Astrocyte of the hippocampus (primary cell): ENCODE results near the gene CKAP2L.
A peak's percentile ranks its signal among the peaks of the same experiment; 100 is the strongest.
"Not testable (repeated sequence)": the region's sequence is repeated elsewhere in the genome, so short reads cannot be mapped to it uniquely, and the experiment has no call there.

Experiments
- DNase-seq: peaks from one replicate; pipeline ENCODE4 v3.0.0; 2011; ENCODE audit warnings: low read depth, low spot score

The CKAP2L gene

DNA sequence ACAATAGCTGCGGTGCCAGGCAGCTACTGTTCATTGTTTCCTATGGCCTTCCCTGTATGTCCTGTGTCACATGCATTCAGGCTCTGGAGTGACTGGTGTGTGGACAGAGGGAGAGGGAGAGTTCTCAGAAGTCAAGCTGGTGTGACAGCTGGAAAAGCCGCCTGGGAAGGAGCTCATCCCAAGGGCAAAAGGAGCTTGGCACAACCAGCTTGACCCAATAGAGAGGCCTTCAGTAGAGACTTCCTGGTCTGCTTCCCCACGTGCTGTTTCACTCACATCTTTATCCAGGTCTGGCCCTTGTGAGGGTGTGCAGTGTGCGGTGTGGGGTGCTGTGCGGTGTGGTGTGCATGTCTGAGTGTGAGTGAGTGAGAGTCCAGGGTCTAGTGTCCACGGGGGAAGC, 54.7 kb downstream of the CKAP2L start:
- no peak for DNase-seq

DNA sequence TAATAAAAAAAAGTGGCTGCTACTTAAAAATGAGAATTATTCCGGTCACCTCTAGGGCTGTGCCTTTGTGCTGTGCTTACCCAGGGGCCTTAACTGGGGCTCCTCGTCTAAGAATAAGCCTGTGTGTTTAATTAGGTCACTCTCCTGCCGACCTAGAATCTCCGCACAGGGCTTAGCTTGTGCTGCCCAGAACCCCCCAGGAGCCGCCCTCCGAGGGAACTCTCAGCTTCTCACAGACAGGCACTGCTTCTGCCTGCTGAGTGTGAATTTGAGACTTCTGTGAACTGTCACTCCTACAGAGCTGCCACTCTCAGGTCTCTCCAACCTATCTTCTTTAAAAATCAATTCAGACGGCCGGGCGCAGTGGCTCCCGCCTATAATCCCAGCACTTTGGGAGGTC, 55.4 kb downstream of the CKAP2L start:
- DNase-seq, result no peak

DNA sequence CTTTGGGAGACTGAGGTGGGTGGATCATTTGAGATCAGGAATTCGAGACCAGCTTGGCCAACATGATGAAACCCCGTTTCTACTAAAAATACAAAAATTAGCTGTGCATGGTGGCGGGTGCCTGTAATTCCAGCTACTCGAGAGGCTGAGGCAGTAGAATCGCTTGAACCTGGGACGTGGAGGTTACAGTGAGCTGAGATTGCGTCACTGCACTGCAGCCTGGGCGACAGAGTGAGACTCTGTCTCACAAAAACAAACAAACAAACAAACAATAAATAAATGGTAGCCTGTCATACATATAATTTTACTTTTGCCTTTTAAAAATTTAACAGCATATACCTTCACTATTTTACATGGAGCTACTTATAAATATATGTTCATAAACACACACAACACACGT, 57.5 kb downstream of the CKAP2L start:
- not testable (repeated sequence) for DNase-seq

DNA sequence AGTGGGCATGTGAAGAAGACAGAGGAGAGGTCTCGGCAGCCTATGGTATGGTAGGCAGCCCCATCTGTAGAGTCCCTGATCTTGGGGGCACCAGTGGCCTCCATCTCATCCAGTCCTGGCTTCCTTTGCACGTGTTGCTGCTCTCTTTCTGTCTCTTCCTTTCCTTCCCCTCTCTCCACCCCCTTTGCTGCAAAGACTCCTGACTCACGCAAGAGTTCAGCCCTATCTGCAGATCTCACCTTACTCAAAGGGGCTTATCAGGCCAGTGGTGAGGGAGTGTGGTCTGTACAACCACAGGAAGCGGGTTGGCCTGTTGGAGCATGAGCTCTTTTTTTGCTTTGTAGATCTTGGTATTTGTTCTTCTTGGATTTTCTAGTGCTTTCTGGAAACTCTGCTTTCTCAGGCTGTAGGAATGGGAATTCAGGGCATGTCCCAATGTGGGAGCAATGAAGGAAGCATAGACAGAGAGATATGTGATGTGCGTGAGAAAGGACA, 58.2 kb downstream of the CKAP2L start:
- peak; percentile 81 for DNase-seq

DNA sequence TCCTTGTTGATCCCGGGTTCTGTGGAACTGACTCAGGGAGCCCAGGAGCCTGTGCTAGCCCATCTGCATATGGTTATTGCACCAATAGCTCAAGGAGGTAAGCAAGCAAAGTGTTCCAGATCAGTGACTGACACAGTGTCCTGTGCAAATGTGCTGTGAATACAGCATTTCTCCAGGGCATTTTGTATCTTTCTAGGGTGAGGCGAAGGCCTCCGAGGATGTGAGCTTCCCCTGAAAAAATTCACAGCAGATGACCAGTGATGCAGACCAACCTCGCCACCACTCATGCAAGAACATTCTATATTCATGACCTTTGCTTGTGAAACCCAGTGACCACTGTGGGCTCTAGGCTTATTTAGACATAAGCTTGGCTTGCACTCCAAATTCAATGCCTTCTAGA, 58.8 kb downstream of the CKAP2L start:
- no peak for DNase-seq

DNA sequence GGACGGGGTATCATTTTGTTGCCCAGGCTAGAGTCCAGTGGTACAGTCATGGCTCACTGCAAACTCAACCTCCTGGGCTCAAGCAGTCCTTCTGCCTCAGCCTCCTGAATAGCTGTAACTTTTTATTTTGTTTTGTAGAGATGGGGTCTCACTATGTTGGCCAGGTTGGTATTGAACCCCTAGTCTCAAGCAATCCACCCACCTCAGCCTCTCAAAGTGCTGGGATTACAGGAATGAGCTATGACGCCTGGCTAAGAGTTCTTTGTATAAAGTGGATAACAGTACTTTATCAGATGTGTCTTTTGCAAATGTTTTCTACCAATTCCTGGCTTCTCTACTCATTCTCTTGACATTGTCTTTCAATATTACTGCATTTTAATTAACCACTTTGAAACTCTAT, 60.7 kb downstream of the CKAP2L start:
- DNase-seq, result no peak

DNA sequence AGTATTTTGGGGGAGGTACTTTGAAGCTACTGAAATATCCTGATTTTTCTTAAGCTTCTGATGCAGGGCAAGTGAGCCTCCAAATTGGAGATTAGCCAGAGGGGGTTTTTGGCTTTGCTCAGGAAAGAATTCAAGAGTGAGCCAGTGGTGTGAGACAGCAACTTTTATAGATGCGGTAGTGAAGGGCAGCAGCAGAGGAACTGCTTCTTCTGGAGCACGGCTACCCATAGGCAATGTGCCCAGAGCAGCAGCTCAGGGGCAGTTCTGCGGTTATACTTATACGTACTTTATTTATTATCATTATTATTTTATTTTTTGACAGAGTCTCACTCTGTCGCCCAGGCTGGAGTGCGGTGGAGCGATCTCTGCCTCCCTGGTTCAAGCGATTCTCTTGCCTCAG, 63.4 kb downstream of the CKAP2L start:
- peak; percentile 23 for DNase-seq

DNA sequence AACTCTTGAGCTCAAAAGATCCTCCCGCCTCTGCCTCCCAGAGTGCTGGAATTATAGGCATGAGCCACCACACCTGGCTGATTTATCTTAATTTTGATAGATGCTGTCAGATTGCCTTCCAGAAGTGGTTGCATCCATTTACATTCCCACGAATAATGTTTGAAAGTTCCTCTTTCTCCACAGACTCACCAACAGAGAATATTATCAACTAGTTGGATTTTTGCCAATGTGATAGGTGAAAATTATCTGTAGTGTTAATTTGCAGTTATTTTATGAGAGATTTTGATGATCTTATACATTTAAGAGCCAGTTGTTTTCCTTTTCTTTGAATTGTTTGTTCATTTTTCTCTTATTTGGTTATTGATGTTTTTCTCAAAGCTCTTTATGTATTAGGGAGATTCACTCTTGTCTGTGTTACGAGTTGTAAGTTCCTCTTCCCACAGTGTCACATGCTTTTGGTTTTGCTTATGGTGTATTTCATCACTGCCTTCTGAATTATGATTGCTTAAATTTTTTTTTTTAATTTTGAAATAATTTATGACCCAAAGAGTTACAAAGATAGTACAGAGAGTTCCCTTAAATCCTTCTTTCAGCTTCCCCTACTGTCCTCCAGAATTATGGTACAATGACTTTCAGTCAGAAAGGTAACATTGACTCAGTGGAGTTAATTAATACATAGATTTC, 64.3 kb downstream of the CKAP2L start:
- no peak for DNase-seq

DNA sequence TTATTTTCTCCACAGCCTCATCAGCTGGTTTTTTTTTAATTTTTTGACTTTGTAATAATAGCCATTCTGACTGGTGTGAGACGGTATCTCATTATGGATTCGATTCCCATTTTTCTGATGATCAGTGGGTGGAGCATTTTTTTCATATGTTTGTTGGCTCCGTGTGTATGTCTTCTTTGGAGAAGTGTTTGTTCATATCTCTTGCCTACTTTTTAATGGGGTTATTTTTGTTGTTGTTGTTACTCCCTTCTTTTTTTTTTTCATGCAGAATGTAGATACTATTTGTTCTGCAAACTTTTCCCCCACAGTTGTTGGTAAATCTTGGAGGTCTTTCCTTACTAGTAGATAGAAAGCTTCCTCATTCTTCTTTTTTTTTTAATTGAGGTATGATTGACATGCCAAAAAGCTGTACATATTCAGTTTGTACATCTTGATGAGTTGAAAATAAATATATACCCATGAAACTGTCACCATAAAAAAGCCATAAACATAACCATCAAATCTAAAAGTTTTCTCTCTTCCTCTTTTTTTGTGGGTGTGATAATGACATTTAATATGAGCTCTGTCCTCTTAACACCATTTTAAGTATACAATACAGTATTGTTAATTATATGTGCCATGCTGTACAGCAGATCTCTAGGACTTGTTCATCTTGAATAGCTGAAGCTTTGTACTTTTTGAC, 65.4 kb downstream of the CKAP2L start:
- DNase-seq, result no peak

DNA sequence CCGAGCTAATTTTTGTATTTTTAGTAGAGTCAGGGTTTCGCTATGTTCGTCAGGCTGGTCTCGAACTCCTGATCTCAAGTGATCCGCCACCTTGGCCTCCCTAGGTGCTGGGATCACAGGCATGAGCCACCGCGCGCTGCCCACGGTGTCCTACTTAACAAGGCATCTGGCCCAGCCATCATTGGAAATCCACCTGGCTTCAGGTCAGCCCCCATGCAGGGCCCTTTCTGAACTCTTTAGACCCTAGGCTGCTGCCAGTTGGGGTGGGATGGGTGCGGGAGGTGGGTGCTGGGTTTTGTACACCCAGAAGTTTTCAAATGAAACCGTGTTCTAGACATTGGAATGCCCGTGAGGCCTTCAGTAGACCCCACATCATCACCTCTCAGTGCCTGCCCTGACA, 70.2 kb downstream of the CKAP2L start:
- DNase-seq, result no peak

DNA sequence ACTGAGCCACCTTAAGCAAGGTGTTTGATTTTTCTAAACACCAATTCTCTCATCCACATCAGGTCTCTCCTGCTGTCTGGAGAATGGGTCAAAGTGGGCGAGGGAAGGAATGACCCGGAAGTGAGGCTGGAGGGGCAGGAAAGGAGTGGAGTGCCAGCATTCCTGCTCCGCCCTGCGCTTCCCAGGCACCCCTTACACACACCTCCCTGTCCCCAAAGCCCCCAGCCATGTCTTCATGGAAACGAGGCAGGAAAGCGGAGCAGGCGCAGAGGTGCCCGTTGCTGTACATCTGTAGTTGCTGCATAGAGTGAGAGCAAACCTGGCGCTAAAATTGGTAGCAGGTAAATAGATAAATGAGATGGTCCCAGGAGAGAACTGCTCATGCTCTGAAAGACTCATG, 70.8 kb downstream of the CKAP2L start:
- DNase-seq, result no peak

DNA sequence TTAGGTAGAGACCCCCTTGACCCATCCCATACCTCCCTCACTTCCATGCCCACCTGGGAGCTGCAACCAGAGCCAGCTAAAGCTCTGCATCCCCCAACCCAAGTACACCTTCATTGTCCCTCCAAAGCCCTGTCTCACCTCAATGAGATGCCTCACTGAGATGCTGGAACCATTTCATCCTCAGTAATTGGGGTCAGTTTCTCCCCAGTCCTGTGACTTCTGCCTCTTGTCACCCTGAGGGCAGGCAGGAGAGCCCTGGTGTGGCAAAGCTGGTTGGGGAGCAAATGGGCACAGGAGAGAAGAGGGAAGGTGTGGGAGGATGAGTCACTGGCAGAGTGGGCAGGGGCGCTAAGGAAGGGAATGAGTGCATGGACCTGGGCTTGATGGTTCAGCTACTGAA, 71.5 kb downstream of the CKAP2L start:
- DNase-seq, result no peak

DNA sequence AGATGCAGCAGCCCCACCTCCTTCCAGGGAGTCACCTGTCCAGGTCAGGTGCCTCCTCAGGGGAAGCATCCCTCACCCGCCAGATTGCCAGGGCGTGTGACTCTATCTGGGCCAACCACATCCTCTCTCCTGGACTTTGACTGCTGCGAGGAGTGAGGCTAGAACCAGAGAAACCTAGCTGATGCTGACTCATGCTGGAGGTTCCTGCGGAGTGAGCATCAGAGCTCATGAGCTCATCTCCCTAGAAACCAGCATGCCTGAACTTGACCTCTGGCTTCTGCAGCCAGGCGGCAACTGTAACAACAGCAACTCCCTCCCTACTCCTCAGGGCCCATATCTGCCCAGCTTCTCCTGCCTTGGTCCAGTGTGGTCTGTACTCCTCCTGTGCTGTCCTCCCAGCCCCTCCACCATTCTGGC, 71.9 kb downstream of the CKAP2L start:
- DNase-seq, result peak; percentile 82

DNA sequence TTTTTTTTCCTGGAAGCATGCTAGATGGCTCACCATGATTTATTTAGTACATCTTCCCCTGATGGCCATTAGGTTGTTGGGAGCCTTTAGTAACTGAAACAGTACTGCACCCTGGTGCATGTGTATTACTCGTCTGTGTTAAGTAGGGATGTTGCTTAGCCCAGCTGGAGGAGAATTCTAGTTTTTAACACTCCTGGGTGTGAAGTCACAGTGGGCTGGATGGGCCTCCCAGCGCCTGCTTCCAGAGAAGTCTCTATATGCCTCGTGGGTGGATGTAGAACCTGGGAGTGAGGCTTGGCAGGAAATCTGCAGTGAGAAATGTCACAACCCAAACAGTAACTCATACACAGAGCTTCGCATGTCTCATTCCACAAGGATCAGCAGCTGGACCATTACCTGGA, 72.5 kb downstream of the CKAP2L start:
- DNase-seq, result no peak

DNA sequence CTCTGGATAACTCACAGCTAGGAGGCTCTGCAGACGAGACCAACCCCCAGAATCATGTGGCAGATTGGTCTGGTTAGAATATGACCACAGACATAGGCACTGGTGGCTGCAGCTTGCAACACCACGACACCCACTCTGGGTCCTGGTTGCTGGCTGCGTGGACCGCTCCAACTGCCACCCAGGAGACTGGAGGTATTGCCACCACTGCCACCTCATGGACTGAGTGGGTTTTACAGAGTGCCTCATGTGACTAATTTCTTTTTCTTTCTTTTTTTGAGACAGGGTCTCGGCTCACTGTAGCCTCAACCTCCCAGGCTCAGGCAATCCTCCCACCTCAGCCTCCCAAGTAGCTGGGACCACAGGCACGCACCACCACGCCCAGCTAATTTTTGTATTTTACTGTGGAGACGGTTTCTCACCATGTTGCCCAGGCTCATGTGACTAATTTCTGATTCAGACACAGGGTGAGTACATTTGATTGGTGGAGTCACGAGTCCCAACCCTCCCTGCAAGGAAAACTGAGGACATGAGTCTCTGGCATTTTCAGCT, 73.5 kb downstream of the CKAP2L start:
- peak; percentile 61 for DNase-seq

DNA sequence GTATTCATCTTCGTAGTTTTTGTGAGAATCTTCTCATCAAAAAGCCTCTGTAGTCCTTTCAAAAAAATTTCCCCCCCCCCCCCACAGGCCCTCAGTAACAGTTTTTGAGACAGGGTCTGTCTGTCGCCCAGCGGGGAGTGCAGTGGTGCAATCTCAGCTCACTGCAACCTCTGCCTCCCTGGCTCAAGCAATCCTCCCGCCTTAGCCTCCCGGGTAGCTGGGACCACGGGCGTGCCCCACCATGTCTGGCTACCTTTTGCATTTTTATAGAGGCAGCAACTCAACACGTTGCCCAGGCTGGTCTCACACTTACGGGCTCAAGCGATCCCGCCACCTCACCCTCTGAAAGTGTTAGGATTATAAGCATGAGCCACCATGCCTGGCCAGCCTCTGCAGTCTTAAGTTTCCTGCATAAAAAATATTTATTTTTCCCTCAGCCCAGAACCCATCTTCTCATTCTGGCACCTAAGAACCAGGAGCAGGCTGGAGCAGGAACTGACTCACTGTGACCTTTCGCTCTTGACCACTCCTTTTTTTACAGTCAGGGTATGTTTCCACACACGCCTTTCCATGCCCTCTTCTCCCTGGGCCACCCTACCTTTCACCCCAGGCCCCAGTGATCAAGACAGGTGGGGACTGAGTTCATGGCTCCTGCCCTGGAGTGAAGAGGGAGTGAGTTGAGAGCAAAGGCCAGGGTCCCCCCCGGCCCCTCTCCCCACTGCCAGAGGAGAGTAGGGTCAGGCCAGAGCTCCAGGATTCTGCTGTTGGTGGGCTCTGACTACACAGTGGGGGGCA, 76.1 kb downstream of the CKAP2L start:
- DNase-seq, result no peak

DNA sequence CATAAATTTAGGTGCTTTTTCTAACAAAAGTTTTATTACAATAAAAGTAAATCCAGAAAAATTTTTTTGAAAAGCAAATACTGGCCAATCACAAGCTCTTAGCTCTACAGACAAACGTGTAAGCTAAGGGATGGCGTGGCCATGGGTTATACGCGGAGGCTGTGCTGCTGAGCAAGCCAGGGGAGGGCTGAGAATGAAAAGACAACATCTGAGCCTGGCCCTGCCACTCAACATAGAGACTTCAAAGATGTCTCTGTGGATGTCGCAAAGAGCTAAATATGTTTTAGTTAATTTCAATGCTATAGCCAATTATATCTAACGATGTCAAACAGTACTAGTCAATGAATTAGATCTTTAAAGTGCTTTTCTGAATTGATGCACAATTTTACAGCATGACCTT, 76.9 kb downstream of the CKAP2L start:
- DNase-seq, result no peak
